ENCODE data around the gene PRKN. TPM values are rescaled to one million over a fixed set of nuclear protein-coding genes. Genes with fewer than 3 reads are reported as not detected.

The PRKN gene
- total and polyA plus RNA-seq, 3 experiments from 2014 or later, result 0.22 to 1.0 (median 0.55) TPM

DNA sequence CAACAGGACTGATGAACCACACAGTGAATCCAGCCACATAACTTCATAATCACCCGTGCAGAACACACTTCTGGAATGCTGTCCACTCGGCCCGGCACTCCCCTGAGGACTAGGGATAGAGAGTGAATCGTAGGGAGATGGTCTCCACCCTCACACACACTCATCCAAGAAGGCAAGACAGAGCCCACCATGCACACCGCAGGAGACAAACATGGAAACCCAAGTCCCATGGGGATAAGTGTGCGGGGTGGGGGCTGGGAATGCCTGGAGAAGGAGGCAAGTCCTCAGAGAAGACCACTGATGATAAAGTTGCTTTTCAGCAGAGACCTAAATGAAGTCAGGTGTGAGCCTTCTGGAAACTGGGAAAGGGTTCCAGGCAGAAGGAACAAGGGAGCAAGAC, 1054.5 kb downstream of the PRKN start:
- ChIA-PET CTCF (no interaction called here), POLR2A (no interaction called here)
- Histone ChIP-seq H3K4me3 (ENCODE audit: low read length) (no peak overlapping the region), H3K27me3 (ENCODE audit: insufficient read depth, low read length, poor library complexity, severe bottlenecking) (no peaks in the 10 kb centered on the region), H3K36me3 (ENCODE audit: insufficient read depth, low read length) (no peaks in the 10 kb centered on the region), H3K27ac (ENCODE audit: low read depth, low read length) (no peak overlapping the region), H3K4me1 (ENCODE audit: insufficient read depth, low read length) (no peaks in the 10 kb centered on the region), H3K9me3 (ENCODE audit: low read length) (no peaks in the 10 kb centered on the region)
- DNase-seq, result no peak
- no peak overlapping the region for H3K4me3 Mint-ChIP-seq
- H3K27me3 Mint-ChIP-seq, result no peaks in the 10 kb centered on the region
- peaks cover 0 to 3% (median 0%) of the 10 kb centered on the region in 5 donors for H3K9me3 Mint-ChIP-seq
- no peaks in the 10 kb centered on the region for H3K36me3 Mint-ChIP-seq
- H3K4me1 Mint-ChIP-seq, result no peaks in the 10 kb centered on the region
- H3K27ac Mint-ChIP-seq, result no peak overlapping the region

DNA sequence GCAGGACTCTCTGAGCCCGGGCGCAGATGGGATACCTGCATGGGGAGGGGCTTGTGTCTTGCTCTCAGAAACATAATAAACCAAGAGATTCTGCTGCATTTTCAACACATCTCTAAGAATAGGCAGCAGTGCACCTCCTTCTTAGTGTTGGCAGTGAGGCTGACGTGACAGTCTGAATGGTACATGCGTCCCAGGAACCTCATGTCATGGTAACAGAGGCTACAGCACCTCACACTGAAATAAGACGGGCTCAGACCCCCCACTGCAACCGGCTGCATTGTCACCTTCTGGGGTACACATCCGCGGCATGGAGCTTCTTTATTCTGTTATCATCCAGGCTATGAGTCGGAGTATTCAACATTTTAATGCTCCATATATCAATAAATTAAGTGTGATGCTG, 1056.4 kb downstream of the PRKN start:
- H3K36me3 Mint-ChIP-seq, result no peaks in the 10 kb centered on the region
- H3K27me3 Mint-ChIP-seq, result peaks cover 0 to 1% of the 10 kb centered on the region in 2 donors
- H3K4me3 ChIP-seq (ENCODE audit: low read length), result no peak overlapping the region
- no peaks in the 10 kb centered on the region for H3K27me3 ChIP-seq (ENCODE audit: insufficient read depth, low read length, poor library complexity, severe bottlenecking)
- ChIA-PET CTCF (no interaction called here), POLR2A (no interaction called here)
- no peak overlapping the region for H3K27ac ChIP-seq (ENCODE audit: low read depth, low read length)
- H3K4me1 ChIP-seq (ENCODE audit: insufficient read depth, low read length), result no peaks in the 10 kb centered on the region
- no peak overlapping the region for H3K27ac Mint-ChIP-seq
- peaks cover 0 to 3% (median 0%) of the 10 kb centered on the region in 5 donors for H3K9me3 Mint-ChIP-seq
- no peaks in the 10 kb centered on the region for H3K36me3 ChIP-seq (ENCODE audit: insufficient read depth, low read length)
- H3K4me1 Mint-ChIP-seq, result no peaks in the 10 kb centered on the region
- no peak overlapping the region for H3K4me3 Mint-ChIP-seq
- H3K9me3 ChIP-seq (ENCODE audit: low read length), result no peaks in the 10 kb centered on the region
- DNase-seq, result no peak

DNA sequence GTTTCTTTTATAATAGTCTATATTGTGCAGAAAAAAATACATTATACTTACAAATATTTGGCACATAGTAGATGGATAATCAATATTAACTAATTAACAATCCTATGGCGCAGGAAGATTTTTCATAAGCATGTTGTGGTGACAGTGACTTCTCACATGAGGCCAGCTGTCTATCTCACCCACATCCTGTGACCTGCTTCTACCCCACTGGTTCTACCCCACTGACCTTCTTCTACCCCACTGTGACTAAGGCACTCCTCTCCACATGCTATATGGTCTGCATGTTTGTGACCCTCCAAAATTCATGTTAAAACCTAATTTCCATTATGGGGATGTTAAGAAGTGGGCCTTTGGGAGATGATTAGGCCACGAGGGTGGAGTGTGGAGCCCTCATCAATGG, 1058.9 kb downstream of the PRKN start:
- H3K27me3 ChIP-seq (ENCODE audit: insufficient read depth, low read length, poor library complexity, severe bottlenecking), result no peaks in the 10 kb centered on the region
- no peak overlapping the region for H3K4me3 ChIP-seq (ENCODE audit: low read length)
- peaks cover 0 to 1% of the 10 kb centered on the region in 2 donors for H3K27me3 Mint-ChIP-seq
- H3K36me3 Mint-ChIP-seq, result no peaks in the 10 kb centered on the region
- DNase-seq, result no peak
- no peaks in the 10 kb centered on the region for H3K9me3 ChIP-seq (ENCODE audit: low read length)
- no peak overlapping the region for H3K4me3 Mint-ChIP-seq
- no peak overlapping the region for H3K27ac Mint-ChIP-seq
- no peaks in the 10 kb centered on the region for H3K36me3 ChIP-seq (ENCODE audit: insufficient read depth, low read length)
- H3K4me1 ChIP-seq (ENCODE audit: insufficient read depth, low read length), result no peaks in the 10 kb centered on the region
- H3K9me3 Mint-ChIP-seq, result peaks cover 0 to 3% (median 0%) of the 10 kb centered on the region in 5 donors
- H3K27ac ChIP-seq (ENCODE audit: low read depth, low read length), result no peak overlapping the region
- ChIA-PET POLR2A (no interaction called here), CTCF (no interaction called here)
- no peaks in the 10 kb centered on the region for H3K4me1 Mint-ChIP-seq

DNA sequence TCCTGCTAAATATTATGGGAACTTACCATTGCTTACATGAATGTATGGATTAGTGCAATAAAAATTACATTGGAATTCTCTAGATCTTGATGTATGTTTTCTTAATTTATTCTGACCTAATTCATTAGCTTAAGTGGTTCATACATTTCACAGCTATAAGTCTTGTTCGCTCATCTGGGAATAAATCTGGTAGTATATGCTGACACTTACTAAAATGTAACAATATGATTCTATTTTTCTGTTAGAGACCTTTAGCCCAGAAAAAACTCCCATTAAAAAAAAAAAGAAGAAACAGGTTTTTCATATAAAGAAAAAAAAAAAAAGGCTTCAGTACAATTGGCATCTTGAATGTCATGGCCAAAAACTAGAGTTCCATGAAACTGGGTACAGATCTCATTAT, 1059.6 kb downstream of the PRKN start:
- Mint-ChIP-seq H3K27me3 (peaks cover 0 to 1% of the 10 kb centered on the region in 2 donors), H3K4me1 (no peaks in the 10 kb centered on the region), H3K9me3 (peaks cover 0 to 3% (median under 1%) of the 10 kb centered on the region in 5 donors), H3K4me3 (no peak overlapping the region), H3K36me3 (no peaks in the 10 kb centered on the region), H3K27ac (no peak overlapping the region)
- H3K36me3 ChIP-seq (ENCODE audit: insufficient read depth, low read length), result no peaks in the 10 kb centered on the region
- H3K9me3 ChIP-seq (ENCODE audit: low read length), result no peaks in the 10 kb centered on the region
- H3K27ac ChIP-seq (ENCODE audit: low read depth, low read length), result no peak overlapping the region
- no peaks in the 10 kb centered on the region for H3K27me3 ChIP-seq (ENCODE audit: insufficient read depth, low read length, poor library complexity, severe bottlenecking)
- H3K4me1 ChIP-seq (ENCODE audit: insufficient read depth, low read length), result no peaks in the 10 kb centered on the region
- POLR2A ChIA-PET, result no interaction called here
- DNase-seq, result no peak
- no peak overlapping the region for H3K4me3 ChIP-seq (ENCODE audit: low read length)
- CTCF ChIA-PET, result interaction anchor here (0.7 kb wide), 1 partner anchor 38 kb away, joined by 3 read pairs; no protein-coding TSS in a partner anchor

DNA sequence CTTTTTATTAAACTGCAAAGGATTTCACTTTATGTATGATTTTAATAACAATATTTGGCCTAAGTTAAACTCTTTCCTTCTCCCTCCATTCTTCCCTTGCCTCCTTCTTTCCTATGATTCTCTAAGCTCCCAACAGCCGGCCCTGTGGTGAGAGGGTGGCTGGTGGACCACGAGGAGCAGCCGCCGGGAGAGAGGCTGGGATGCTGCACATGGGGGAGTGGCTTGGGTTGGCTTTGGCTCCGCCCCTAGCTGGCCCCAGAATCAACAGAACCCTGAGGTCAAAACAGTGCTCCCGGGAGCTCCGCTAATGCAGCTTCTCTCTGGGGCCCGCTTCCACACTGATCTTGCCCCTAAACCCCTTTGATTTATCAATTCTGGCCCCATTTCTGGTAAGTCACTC, 1063.9 kb downstream of the PRKN start:
- H3K36me3 Mint-ChIP-seq, result no peaks in the 10 kb centered on the region
- H3K36me3 ChIP-seq (ENCODE audit: insufficient read depth, low read length), result no peaks in the 10 kb centered on the region
- H3K9me3 Mint-ChIP-seq, result peaks cover 0 to 3% (median 2%) of the 10 kb centered on the region in 5 donors
- H3K4me3 Mint-ChIP-seq, result no peak overlapping the region
- DNase-seq, result no peak
- no peaks in the 10 kb centered on the region for H3K4me1 Mint-ChIP-seq
- H3K9me3 ChIP-seq (ENCODE audit: low read length), result no peaks in the 10 kb centered on the region
- CTCF ChIA-PET, result no interaction called here
- POLR2A ChIA-PET, result no interaction called here
- no peak overlapping the region for H3K27ac Mint-ChIP-seq
- peaks cover 0 to 1% of the 10 kb centered on the region in 2 donors for H3K27me3 Mint-ChIP-seq
- H3K4me3 ChIP-seq (ENCODE audit: low read length), result no peak overlapping the region
- H3K4me1 ChIP-seq (ENCODE audit: insufficient read depth, low read length), result no peaks in the 10 kb centered on the region
- no peak overlapping the region for H3K27ac ChIP-seq (ENCODE audit: low read depth, low read length)
- no peaks in the 10 kb centered on the region for H3K27me3 ChIP-seq (ENCODE audit: insufficient read depth, low read length, poor library complexity, severe bottlenecking)

DNA sequence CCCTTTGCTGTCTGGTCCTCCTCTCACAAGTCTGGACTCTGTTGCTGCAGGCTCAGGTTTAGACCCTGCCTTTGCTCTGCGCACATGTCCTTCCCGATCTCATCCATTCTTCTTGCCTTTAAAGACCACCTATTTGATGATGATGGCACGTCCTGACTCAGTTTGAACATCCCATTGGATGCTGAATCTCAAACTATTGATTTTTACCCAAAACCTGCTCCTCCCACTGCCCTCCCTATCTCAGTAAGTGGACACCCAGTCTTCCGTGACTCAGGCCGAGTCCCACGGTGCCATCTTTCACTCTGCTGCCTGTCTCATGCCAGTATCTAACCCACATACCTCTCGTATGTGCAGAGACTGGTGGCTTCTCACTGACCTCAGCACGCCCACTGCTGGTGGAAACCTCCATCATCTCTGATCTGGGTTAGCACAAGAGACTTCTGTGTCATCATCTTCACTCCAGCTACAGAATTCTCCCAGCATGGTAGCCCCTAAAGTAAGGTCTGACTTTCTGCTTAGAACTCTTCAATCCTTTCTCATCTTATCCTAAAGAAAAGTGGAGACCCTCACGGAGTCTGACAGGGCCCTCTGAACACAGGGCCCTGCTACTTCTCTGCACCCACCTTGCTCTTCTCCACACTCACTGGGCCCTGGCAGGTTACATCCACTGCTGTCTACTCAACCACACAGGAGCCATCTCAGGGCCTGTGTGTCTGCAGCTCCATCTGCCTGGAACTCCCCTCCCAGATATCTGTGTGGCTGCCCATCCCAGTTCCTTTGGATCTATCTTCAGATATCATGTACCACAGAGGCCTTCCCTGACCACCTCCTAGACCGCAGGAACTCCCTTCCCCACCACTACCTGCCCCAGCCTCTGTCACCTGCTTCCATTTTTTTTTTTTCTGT, 1066.6 kb downstream of the PRKN start:
- Mint-ChIP-seq H3K4me1 (no peaks in the 10 kb centered on the region), H3K27ac (peak overlapping the region in 1 of 8 donors; percentile 19), H3K36me3 (no peaks in the 10 kb centered on the region), H3K9me3 (peaks cover 0 to 6% (median 2%) of the 10 kb centered on the region in 5 donors), H3K27me3 (no peaks in the 10 kb centered on the region), H3K4me3 (no peak overlapping the region)
- Histone ChIP-seq H3K27ac (ENCODE audit: low read depth, low read length) (no peak overlapping the region), H3K4me1 (ENCODE audit: insufficient read depth, low read length) (no peaks in the 10 kb centered on the region), H3K9me3 (ENCODE audit: low read length) (no peaks in the 10 kb centered on the region), H3K4me3 (ENCODE audit: low read length) (no peak overlapping the region), H3K27me3 (ENCODE audit: insufficient read depth, low read length, poor library complexity, severe bottlenecking) (no peaks in the 10 kb centered on the region), H3K36me3 (ENCODE audit: insufficient read depth, low read length) (no peaks in the 10 kb centered on the region)
- CTCF ChIA-PET, result no interaction called here
- POLR2A ChIA-PET, result no interaction called here
- no peak for DNase-seq

DNA sequence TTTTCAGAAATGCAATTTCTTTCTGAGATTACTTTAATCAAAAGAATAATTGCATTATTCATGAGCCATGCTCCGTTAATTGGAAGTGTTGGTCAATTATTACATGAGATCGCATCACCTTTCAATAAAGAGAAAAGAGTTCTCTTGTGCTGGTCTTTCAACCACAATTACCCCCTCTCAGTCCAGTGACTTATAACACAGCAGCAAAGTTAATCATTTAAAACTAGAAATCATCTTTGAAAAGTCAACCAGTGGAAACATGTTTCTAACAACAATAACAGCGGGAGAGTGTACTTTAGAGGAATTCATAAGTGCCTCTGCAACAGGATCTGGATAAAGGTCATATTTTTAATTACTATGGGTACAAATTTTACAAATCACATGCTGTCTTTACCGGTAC, 1069.4 kb downstream of the PRKN start:
- Histone ChIP-seq H3K36me3 (ENCODE audit: insufficient read depth, low read length) (no peaks in the 10 kb centered on the region), H3K27ac (ENCODE audit: low read depth, low read length) (no peak overlapping the region), H3K27me3 (ENCODE audit: insufficient read depth, low read length, poor library complexity, severe bottlenecking) (no peaks in the 10 kb centered on the region), H3K4me3 (ENCODE audit: low read length) (no peak overlapping the region), H3K4me1 (ENCODE audit: insufficient read depth, low read length) (no peaks in the 10 kb centered on the region), H3K9me3 (ENCODE audit: low read length) (no peaks in the 10 kb centered on the region)
- H3K27ac Mint-ChIP-seq, result no peak overlapping the region
- no peak for DNase-seq
- H3K36me3 Mint-ChIP-seq, result no peaks in the 10 kb centered on the region
- no peaks in the 10 kb centered on the region for H3K4me1 Mint-ChIP-seq
- no peak overlapping the region for H3K4me3 Mint-ChIP-seq
- ChIA-PET CTCF (no interaction called here), POLR2A (no interaction called here)
- peaks cover 0 to 6% (median 2%) of the 10 kb centered on the region in 5 donors for H3K9me3 Mint-ChIP-seq
- no peaks in the 10 kb centered on the region for H3K27me3 Mint-ChIP-seq

DNA sequence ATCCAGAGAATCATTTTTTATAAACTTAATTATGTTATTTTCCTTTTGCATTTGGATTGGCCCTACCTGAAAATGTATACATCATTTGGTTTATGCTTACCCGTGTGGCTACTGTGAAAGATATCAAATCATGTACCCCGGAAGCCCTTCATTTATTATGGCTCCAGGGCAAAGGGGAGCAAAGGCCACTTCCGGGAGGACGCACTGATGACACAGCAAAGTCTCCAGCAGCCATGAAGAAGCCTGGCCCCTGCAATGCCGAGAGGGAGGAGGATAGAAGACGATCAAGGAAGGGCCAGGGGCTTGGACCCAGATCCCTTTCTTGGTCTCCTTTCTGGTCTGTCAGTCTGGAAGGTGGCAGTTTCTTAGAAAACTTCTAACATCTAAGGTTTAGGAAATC, 1073.4 kb downstream of the PRKN start:
- CTCF ChIA-PET, result no interaction called here
- Mint-ChIP-seq H3K4me3 (no peak overlapping the region), H3K27ac (no peak overlapping the region), H3K36me3 (no peaks in the 10 kb centered on the region), H3K27me3 (no peaks in the 10 kb centered on the region), H3K4me1 (no peaks in the 10 kb centered on the region), H3K9me3 (peaks cover 0 to 4% (median 0%) of the 10 kb centered on the region in 5 donors)
- Histone ChIP-seq H3K4me1 (ENCODE audit: insufficient read depth, low read length) (no peaks in the 10 kb centered on the region), H3K27me3 (ENCODE audit: insufficient read depth, low read length, poor library complexity, severe bottlenecking) (no peaks in the 10 kb centered on the region), H3K9me3 (ENCODE audit: low read length) (no peaks in the 10 kb centered on the region), H3K36me3 (ENCODE audit: insufficient read depth, low read length) (no peaks in the 10 kb centered on the region), H3K27ac (ENCODE audit: low read depth, low read length) (no peak overlapping the region), H3K4me3 (ENCODE audit: low read length) (no peak overlapping the region)
- no peak for DNase-seq
- POLR2A ChIA-PET, result no interaction called here
